Peyer's patch (tissue), 4 donors: ENCODE measurements around the gene NDUFB4. TPM values are rescaled to one million over a fixed set of nuclear protein-coding genes. Genes with fewer than 3 reads are reported as not detected.

Experiments
- DNase-seq, 3 donors: peaks; one replicate each; pipeline ENCODE4 v3.0.0-alpha.2; 2017 to 2019
- H3K27ac ChIP-seq, 4 donors: fragments of 200-600 bp; sonication (generic); one replicate each; pipeline ENCODE4 v1.5.1; 2016 to 2019
- H3K27me3 ChIP-seq, 2 donors: fragments of 200-600 bp; sonication (generic); one replicate each; pipeline ENCODE4 v1.5.1; 2019
- H3K36me3 ChIP-seq, 3 donors: fragments of 200-600 bp; sonication (generic); one replicate each; pipeline ENCODE4 v1.5.1; 2016 to 2019
- H3K4me1 ChIP-seq, 4 donors: fragments of 200-600 bp; sonication (generic); one replicate each; pipeline ENCODE4 v1.5.1; 2016 to 2019
- H3K4me3 ChIP-seq, 4 donors: fragments of 200-600 bp; sonication (generic); 1 replicate in 3 of 4; 2 replicates in 1 of 4; pipeline ENCODE4 v1.5.1; 2016 to 2019; ENCODE audit warnings: mild to moderate bottlenecking in 1 of 4
- H3K9me3 ChIP-seq, 4 donors: fragments of 200-600 bp; sonication (generic); one replicate each; pipeline ENCODE4 v1.5.1; 2016 to 2019; ENCODE audit warnings: mild to moderate bottlenecking in 1 of 4
- POLR2A ChIP-seq, 2 donors: fragments of 450-650 bp; IDR thresholded peaks; one replicate each; pipeline ENCODE4 v1.5.1; 2017; ENCODE audit warnings: antibody characterized with exemption in 2 of 2, mild to moderate bottlenecking in 2 of 2, moderate library complexity in 2 of 2
- total RNA-seq, 4 donors: library from RNA; depleted of rRNA; stranded (reverse); fragments of >200 nt; gene quantifications; one replicate each; pipeline ENCODE4 v1.1.0, GENCODE V29; 2016
- TF ChIP-seq, protein P1 (sequence below), 6 experiments: fragments of 450-650 bp in 4 of 6; fragments of 200-600 bp in 2 of 6; sonication (generic) in 1 of 6; IDR thresholded peaks; one replicate each; pipeline ENCODE4 v1.5.1; 2017 to 2019; ENCODE audit warnings: antibody characterized with exemption in 6 of 6, mild to moderate bottlenecking in 3 of 6, moderate library complexity in 1 of 6

The NDUFB4 gene
- total RNA-seq: 100 to 1,000 TPM in 1 of 4 donors, 10 to 100 TPM in 3; 43.7 to 156 (median 79.6) TPM

DNA sequence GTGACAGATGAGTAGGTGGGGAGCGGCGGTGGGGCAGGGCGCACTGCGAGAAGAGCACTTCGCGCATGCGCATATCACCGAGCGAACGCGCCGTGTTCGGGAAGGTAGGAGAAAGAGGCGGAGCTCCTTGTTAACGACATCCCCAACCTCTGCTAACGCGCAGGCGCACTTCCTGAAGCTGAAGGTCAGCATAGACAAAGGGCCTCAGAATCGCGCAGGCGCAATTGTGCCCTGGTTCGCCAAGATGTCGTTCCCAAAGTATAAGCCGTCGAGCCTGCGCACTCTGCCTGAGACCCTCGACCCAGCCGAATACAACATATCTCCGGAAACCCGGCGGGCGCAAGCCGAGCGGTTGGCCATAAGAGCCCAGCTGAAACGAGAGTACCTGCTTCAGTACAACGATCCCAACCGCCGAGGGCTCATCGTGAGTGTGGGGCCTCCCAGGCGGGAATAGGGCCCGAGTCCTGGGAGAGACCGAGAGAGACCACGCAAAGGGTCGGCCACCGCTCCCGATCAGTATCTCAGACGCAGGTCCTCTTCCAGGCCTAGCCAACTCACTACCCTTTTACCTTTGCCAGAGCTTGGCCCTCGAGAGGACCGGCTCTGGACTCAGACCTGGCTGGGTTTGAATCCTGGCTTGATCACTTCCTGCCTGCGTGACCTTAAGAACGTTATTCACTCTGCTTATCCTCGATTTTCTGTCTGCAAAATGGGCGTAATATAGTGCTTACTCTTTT is at the start of gene NDUFB4:
NDUFB4 (plus strand) TSS at position 221 of the 737 bp plus-strand sequence; CDS start at position 245, 24 bp downstream.
- peak; percentile 93 to 99 (median 95) for DNase-seq
- Histone ChIP-seq H3K4me3 (peak within 1 kb of the TSS; percentile 61 to 96 (median 78)), H3K4me1 (peaks cover 0 to 18% (median 5%) of the 10 kb centered on the region in 4 donors), H3K36me3 (peaks cover 0 to 20% (median 0%) of the 10 kb centered on the region in 3 donors), H3K27me3 (no peaks in the 10 kb centered on the region), H3K27ac (peak within 1 kb of the TSS; percentile 78 to 93 (median 88)), H3K9me3 (no peaks in the 10 kb centered on the region)
- peak; percentile 57 to 69 for TF ChIP-seq POLR2A (IDR thresholded peaks at IDR 0.05)
- TF ChIP-seq, protein P1, sequence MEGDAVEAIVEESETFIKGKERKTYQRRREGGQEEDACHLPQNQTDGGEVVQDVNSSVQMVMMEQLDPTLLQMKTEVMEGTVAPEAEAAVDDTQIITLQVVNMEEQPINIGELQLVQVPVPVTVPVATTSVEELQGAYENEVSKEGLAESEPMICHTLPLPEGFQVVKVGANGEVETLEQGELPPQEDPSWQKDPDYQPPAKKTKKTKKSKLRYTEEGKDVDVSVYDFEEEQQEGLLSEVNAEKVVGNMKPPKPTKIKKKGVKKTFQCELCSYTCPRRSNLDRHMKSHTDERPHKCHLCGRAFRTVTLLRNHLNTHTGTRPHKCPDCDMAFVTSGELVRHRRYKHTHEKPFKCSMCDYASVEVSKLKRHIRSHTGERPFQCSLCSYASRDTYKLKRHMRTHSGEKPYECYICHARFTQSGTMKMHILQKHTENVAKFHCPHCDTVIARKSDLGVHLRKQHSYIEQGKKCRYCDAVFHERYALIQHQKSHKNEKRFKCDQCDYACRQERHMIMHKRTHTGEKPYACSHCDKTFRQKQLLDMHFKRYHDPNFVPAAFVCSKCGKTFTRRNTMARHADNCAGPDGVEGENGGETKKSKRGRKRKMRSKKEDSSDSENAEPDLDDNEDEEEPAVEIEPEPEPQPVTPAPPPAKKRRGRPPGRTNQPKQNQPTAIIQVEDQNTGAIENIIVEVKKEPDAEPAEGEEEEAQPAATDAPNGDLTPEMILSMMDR (IDR thresholded peaks at IDR 0.05): no peak

DNA sequence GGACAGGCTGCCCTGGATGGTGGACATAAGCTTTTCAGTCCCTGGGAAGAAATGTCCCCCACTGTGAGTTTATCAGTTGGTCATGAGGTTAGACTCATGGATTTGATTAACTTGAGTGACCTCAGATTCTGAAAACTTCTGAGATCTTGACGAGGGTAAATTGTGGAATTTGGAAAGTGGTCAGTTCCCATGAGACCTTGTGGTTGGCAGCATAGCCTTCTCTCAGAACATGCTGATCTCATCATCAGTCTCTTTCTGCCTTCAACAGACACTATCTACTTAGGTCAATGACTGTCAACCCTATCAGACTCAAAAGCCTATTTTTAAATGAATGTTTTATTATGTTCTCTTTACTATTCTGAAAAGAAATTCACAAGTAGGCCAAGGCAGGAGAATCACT is 45.6 kb upstream of the NDUFB4 start:
- H3K36me3 ChIP-seq: no peaks in the 10 kb centered on the region
- TF ChIP-seq, protein P1 (IDR thresholded peaks at IDR 0.05): no peak
- TF ChIP-seq POLR2A (IDR thresholded peaks at IDR 0.05): no peak
- H3K9me3 ChIP-seq: no peaks in the 10 kb centered on the region
- H3K4me1 ChIP-seq: peaks cover 0 to 5% (median 2%) of the 10 kb centered on the region in 4 donors
- H3K27me3 ChIP-seq: no peaks in the 10 kb centered on the region
- H3K4me3 ChIP-seq: no peak overlapping the region
- no peak overlapping the region for H3K27ac ChIP-seq
- DNase-seq: no peak

DNA sequence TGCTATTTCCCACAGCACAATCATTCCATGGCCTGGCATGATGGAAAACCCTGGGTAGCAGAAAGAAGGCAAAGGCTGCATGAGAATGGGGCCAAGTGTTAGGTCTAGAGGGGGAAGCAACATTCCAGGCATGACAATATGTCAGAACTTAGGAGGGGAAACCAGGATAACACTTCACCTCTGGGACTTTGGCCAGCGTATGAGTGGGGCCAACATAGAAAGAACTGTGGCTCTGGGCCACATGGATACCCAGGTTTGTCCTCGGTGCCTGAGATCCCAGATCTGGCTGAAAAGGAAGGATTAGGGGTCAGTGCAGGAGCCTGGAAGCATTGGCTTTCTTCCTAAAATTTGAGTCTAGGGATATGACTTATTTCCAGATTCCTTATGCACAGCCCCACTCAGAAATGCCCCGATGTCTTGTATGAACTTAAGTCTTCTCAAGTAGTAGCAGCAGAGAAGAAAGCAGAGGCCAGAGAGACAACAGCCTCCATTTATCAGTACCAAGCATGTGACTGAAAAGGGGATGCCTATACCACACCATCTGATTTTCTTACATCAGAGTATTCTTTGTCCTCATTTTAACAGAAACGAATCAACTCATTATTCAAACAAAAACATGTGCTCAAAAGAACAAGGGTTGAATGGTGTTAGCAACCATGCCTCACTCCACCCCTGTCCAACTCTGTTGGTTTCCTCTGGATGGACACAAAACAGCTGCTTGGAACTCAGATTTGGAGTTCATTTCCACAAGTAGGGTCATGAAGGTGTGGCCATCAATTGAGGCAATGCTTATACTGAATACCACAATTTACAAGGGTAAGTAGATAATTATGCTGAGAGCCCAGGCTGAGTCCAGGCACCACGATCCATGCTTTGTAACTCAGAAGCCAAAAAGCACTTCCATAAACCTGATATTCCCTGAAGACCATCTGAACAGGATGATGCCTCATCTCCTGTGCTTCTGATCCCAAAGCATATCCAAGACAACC is 43.7 kb upstream of the NDUFB4 start:
- Histone ChIP-seq H3K36me3 (no peaks in the 10 kb centered on the region), H3K27me3 (no peaks in the 10 kb centered on the region), H3K27ac (no peak overlapping the region), H3K4me3 (no peak overlapping the region), H3K4me1 (peaks cover 0 to 9% (median 2%) of the 10 kb centered on the region in 4 donors), H3K9me3 (no peaks in the 10 kb centered on the region)
- no peak for TF ChIP-seq POLR2A (IDR thresholded peaks at IDR 0.05)
- TF ChIP-seq, protein P1 (IDR thresholded peaks at IDR 0.05): no peak
- DNase-seq: no peak

DNA sequence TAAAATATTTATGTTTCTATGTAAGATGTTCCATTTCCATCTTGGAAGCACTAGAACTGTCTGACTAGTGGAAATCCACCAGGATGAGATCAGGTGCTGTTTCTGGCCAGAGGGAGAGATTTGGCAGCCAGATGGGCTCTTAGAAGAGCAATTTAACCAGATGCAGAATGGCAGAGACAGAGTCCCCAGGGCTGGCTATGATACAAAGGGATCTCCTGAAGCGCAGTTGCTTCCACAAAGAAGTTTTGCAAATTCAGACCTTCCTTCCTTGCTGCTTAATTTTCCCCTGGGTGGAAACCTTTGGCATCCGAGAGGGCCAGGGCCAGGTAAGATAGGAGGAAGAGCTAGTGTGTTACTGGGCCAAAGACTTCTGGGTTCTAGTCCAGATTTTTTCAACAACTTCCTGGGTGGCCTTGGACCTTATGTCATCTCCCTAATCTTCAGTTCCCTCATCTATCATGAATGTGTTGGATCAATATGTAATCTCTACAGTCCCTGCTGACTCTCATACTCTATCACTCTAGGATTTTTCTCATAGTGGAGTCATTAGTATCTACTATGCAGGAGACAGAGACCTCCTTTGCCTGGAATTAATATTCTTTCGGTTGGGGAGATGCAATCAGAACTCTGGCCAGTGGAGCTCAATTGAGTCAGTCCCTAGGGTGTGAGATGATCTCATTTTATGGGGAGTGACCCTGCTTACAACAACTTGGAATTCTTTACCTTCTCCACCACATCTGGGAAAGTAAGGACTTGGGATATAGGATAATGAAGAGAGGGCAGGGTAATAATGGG is 41.1 kb upstream of the NDUFB4 start:
- DNase-seq: no peak
- Histone ChIP-seq H3K9me3 (no peaks in the 10 kb centered on the region), H3K27ac (peak overlapping the region in 3 of 4 donors; percentile 40 to 79 (median 76)), H3K4me3 (no peak overlapping the region), H3K27me3 (no peaks in the 10 kb centered on the region), H3K4me1 (peaks cover 0 to 19% (median 5%) of the 10 kb centered on the region in 4 donors), H3K36me3 (no peaks in the 10 kb centered on the region)
- TF ChIP-seq POLR2A (IDR thresholded peaks at IDR 0.05): no peak
- TF ChIP-seq, protein P1 (IDR thresholded peaks at IDR 0.05): peak in 2 of 6 experiments; percentile 2 to 5
